Vagina (tissue), 2 donors: ENCODE measurements around the gene SSTR5. TPM values are rescaled to one million over a fixed set of nuclear protein-coding genes. Genes with fewer than 3 reads are reported as not detected.

Experiments used
- DNase-seq, 2 donors: peaks; one replicate each; pipeline ENCODE4 v3.0.0-alpha.2; 2017; ENCODE audit errors: extremely low spot score in 2 of 2
- H3K27ac ChIP-seq: fragments of 200-600 bp; sonication (generic); one replicate; pipeline ENCODE4 v1.5.1; 2019
- H3K27me3 ChIP-seq: fragments of 200-600 bp; sonication (generic); one replicate; pipeline ENCODE4 v1.5.1; 2019
- H3K36me3 ChIP-seq, 2 donors: fragments of 200-600 bp; sonication (generic); one replicate each; pipeline ENCODE4 v1.5.1; 2017 to 2019
- H3K4me1 ChIP-seq: fragments of 200-600 bp; sonication (generic); one replicate; pipeline ENCODE4 v1.5.1; 2019
- H3K4me3 ChIP-seq, 2 donors: fragments of 200-600 bp; sonication (generic); 1 replicate in 1 of 2; 2 replicates in 1 of 2; pipeline ENCODE4 v1.5.1; 2016 to 2019
- H3K9me3 ChIP-seq: fragments of 200-600 bp; sonication (generic); one replicate; pipeline ENCODE4 v1.5.1; 2019
- CTCF ChIP-seq, 3 experiments: fragments of 450-650 bp in 2 of 3; fragments of 200-600 bp in 1 of 3; sonication (generic) in 1 of 3; IDR thresholded peaks; one replicate each; pipeline ENCODE4 v1.5.1; 2017 to 2019; ENCODE audit warnings: antibody characterized with exemption in 3 of 3, mild to moderate bottlenecking in 2 of 3, moderate library complexity in 2 of 3
- POLR2A ChIP-seq, 2 donors: fragments of 450-650 bp; IDR thresholded peaks; one replicate each; pipeline ENCODE4 v1.6.1; 2017; ENCODE audit warnings: antibody characterized with exemption in 2 of 2, mild to moderate bottlenecking in 2 of 2, moderate library complexity in 2 of 2
- POLR2AphosphoS5 ChIP-seq, 2 donors: sonication (generic); formaldehyde crosslinking; IDR thresholded peaks; one replicate each; pipeline ENCODE4 v1.9.0; 2017; ENCODE audit warnings: antibody characterized with exemption in 2 of 2, mild to moderate bottlenecking in 2 of 2, low read depth in 1 of 2; ENCODE audit not compliant: insufficient read depth in 1 of 2
- intact Hi-C: fragments of 100-400 bp; cut with DNase I; formaldehyde crosslinking; loops from one replicate; pipeline ENCODE4 v1.15.1; 2023
- total RNA-seq: library from RNA; depleted of rRNA; stranded (reverse); fragments of >200 nt; gene quantifications from one replicate; pipeline ENCODE4 v1.2.3, GENCODE V29; 2016

The SSTR5 gene
- total RNA-seq, 1 donor from 2014 or later: 0.98 TPM

GRCh38 chr16:1127101-1127500 lies 54.6 kb downstream of the SSTR5 start:
- Histone ChIP-seq H3K4me3 (no peak overlapping the region), H3K27me3 (no peaks in the 10 kb centered on the region), H3K27ac (no peak overlapping the region), H3K4me1 (no peaks in the 10 kb centered on the region), H3K9me3 (no peaks in the 10 kb centered on the region), H3K36me3 (no peaks in the 10 kb centered on the region)
- TF ChIP-seq POLR2AphosphoS5 (IDR thresholded peaks at IDR 0.05; ENCODE audit: insufficient read depth in 1 of 2, low read depth in 1 of 2) (no peak), CTCF (IDR thresholded peaks at IDR 0.05) (no peak), POLR2A (IDR thresholded peaks at IDR 0.05) (no peak)
- no peak for DNase-seq
- intact Hi-C loops: no loop called here

- Histone ChIP-seq H3K9me3 (no peaks in the 10 kb centered on the region), H3K27me3 (no peaks in the 10 kb centered on the region), H3K4me3 (no peak overlapping the region), H3K27ac (no peak overlapping the region), H3K36me3 (no peaks in the 10 kb centered on the region), H3K4me1 (no peaks in the 10 kb centered on the region)
- intact Hi-C loops: no loop called here
- TF ChIP-seq CTCF (IDR thresholded peaks at IDR 0.05) (no peak), POLR2AphosphoS5 (IDR thresholded peaks at IDR 0.05; ENCODE audit: insufficient read depth in 1 of 2, low read depth in 1 of 2) (no peak), POLR2A (IDR thresholded peaks at IDR 0.05) (no peak)
- DNase-seq: no peak
Measured at GRCh38 chr16:1127971-1128715, 55.6 kb downstream of the SSTR5 start.

- no peaks in the 10 kb centered on the region for H3K36me3 ChIP-seq
- H3K9me3 ChIP-seq: no peaks in the 10 kb centered on the region
- DNase-seq: no peak
- no peaks in the 10 kb centered on the region for H3K27me3 ChIP-seq
- no peak overlapping the region for H3K27ac ChIP-seq
- intact Hi-C loops: no loop called here
- H3K4me3 ChIP-seq: no peak overlapping the region
- H3K4me1 ChIP-seq: no peaks in the 10 kb centered on the region
- TF ChIP-seq POLR2AphosphoS5 (IDR thresholded peaks at IDR 0.05; ENCODE audit: insufficient read depth in 1 of 2, low read depth in 1 of 2) (no peak), CTCF (IDR thresholded peaks at IDR 0.05) (no peak), POLR2A (IDR thresholded peaks at IDR 0.05) (no peak)
Measured at GRCh38 chr16:1129106-1129960, 56.8 kb downstream of the SSTR5 start.

GRCh38 chr16:1130382-1130781 lies 57.8 kb downstream of the SSTR5 start:
- TF ChIP-seq POLR2A (IDR thresholded peaks at IDR 0.05): no peak
- TF ChIP-seq POLR2AphosphoS5 (IDR thresholded peaks at IDR 0.05; ENCODE audit: insufficient read depth in 1 of 2, low read depth in 1 of 2): no peak
- no peak for TF ChIP-seq CTCF (IDR thresholded peaks at IDR 0.05)
- Histone ChIP-seq H3K27ac (no peak overlapping the region), H3K27me3 (no peaks in the 10 kb centered on the region), H3K36me3 (no peaks in the 10 kb centered on the region), H3K4me3 (no peak overlapping the region), H3K9me3 (no peaks in the 10 kb centered on the region), H3K4me1 (no peaks in the 10 kb centered on the region)
- no peak for DNase-seq
- intact Hi-C loops: no loop called here

Other genes starting within 250 kb of the SSTR5 start
- 26.0 TPM for gene LMF1, start 101.8 kb upstream of the SSTR5 start, total RNA-seq
- 0.74 TPM for gene SOX8, start 91.0 kb upstream of the SSTR5 start, total RNA-seq
- not detected for gene C1QTNF8, start 23.5 kb downstream of the SSTR5 start, total RNA-seq
- 10.8 TPM for gene CACNA1H, start 80.4 kb downstream of the SSTR5 start, total RNA-seq
- not detected for gene TPSG1, start 152.5 kb downstream of the SSTR5 start, total RNA-seq
- 59.7 TPM for gene TPSB2, start 157.4 kb downstream of the SSTR5 start, total RNA-seq
- 70.0 TPM for gene TPSAB1, start 168.0 kb downstream of the SSTR5 start, total RNA-seq
- 7.1 TPM for gene TPSD1, start 183.3 kb downstream of the SSTR5 start, total RNA-seq
- gene UBE2I, start 236.9 kb downstream of the SSTR5 start, total RNA-seq: 51.3 TPM